HepG2 (cell line): Measurements from ENCODE around the gene SUSD6. TPM values are rescaled to one million over a fixed set of nuclear protein-coding genes. Genes with fewer than 3 reads are reported as not detected.
A peak's percentile ranks its signal among the peaks of the same experiment; 100 is the strongest.

Source experiments
- EP300 ChIP-seq, 3 experiments: sonication (generic) in 1 of 3; formaldehyde crosslinking in 1 of 3; IDR thresholded peaks; 2 replicates each; pipeline versions ENCODE4 v1.5.1 to v1.6.1; 2011 to 2020; ENCODE audit warnings: low read depth in 2 of 3, low read length in 2 of 3, borderline replicate concordance in 1 of 3, improper control_type of control experiment in 1 of 3, mild to moderate bottlenecking in 1 of 3, missing genetic modification reagents in 1 of 3, moderate library complexity in 1 of 3
- FOXP1 ChIP-seq, 2 experiments: fragments of 450-650 bp in 1 of 2; IDR thresholded peaks; 2 replicates each; pipeline ENCODE4 v1.6.1; 2017 to 2018; ENCODE audit warnings: antibody characterized with exemption in 1 of 2
- HNF1B ChIP-seq: sonication (generic); formaldehyde crosslinking; IDR thresholded peaks from 2 replicates; pipeline ENCODE4 v1.5.1; 2020; ENCODE audit warnings: mild to moderate bottlenecking, moderate library complexity, missing genetic modification reagents
- HNF4A ChIP-seq: sonication (generic); formaldehyde crosslinking; IDR thresholded peaks from 2 replicates; pipeline ENCODE4 v1.4.0; 2020; ENCODE audit warnings: missing genetic modification reagents
- HOMEZ ChIP-seq: IDR thresholded peaks from 2 replicates; pipeline ENCODE4 v1.6.1; 2016; ENCODE audit warnings: low read depth
- KLF12 ChIP-seq: sonication (generic); formaldehyde crosslinking; IDR thresholded peaks from 2 replicates; pipeline ENCODE4 v1.4.0; 2020; ENCODE audit warnings: missing genetic modification reagents, borderline replicate concordance
- NR2F1 ChIP-seq, 2 experiments: fragments of 450-650 bp in 1 of 2; formaldehyde crosslinking in 1 of 2; IDR thresholded peaks; 2 replicates each; pipeline versions ENCODE4 v1.5.0 to v1.6.1; 2016 to 2020; ENCODE audit warnings: mild to moderate bottlenecking in 1 of 2, missing compliant biosample characterization in 1 of 2, missing genetic modification reagents in 1 of 2, moderate library complexity in 1 of 2
- RBM22 ChIP-seq: fragments of 200-400 bp; formaldehyde crosslinking; optimal IDR thresholded peaks from 2 replicates; pipeline ENCODE3; 2017; ENCODE audit warnings: mild to moderate bottlenecking, low read length, moderate library complexity
- RXRB ChIP-seq: IDR thresholded peaks from 2 replicates; pipeline ENCODE4 v1.6.1; 2016; ENCODE audit warnings: borderline replicate concordance, missing genetic modification reagents, missing compliant biosample characterization
- SOX6 ChIP-seq, 2 experiments: fragments of 450-650 bp in 1 of 2; sonication (generic) in 1 of 2; formaldehyde crosslinking in 1 of 2; IDR thresholded peaks; 2 replicates each; pipeline versions ENCODE4 v1.4.0 to v1.6.1; 2017 to 2020; ENCODE audit warnings: antibody characterized with exemption in 1 of 2, mild to moderate bottlenecking in 1 of 2, missing genetic modification reagents in 1 of 2
- ZBTB38 ChIP-seq: sonication (generic); formaldehyde crosslinking; IDR thresholded peaks from 2 replicates; pipeline ENCODE4 v1.5.1; 2020; ENCODE audit warnings: mild to moderate bottlenecking, missing genetic modification reagents
- ZMYM3 ChIP-seq: sonication (generic); formaldehyde crosslinking; IDR thresholded peaks from 2 replicates; pipeline ENCODE4 v1.5.1; 2020; ENCODE audit warnings: mild to moderate bottlenecking, missing genetic modification reagents
- ZNF274 ChIP-seq: sonication (generic); formaldehyde crosslinking; IDR thresholded peaks from 2 replicates; pipeline ENCODE4 v1.5.1; 2020; ENCODE audit warnings: mild to moderate bottlenecking, missing genetic modification reagents
- ZNF382 ChIP-seq: sonication (generic); formaldehyde crosslinking; IDR thresholded peaks from 2 replicates; pipeline ENCODE4 v1.5.0; 2020; ENCODE audit warnings: missing genetic modification reagents, mild to moderate bottlenecking, borderline replicate concordance
- ZNF512 ChIP-seq: sonication (generic); formaldehyde crosslinking; IDR thresholded peaks from 2 replicates; pipeline ENCODE4 v1.4.0; 2020; ENCODE audit warnings: mild to moderate bottlenecking, missing genetic modification reagents
- ZNF546 ChIP-seq: sonication (generic); formaldehyde crosslinking; conservative IDR thresholded peaks from 2 replicates; pipeline ENCODE4 v1.8.1; 2023; ENCODE audit warnings: mild to moderate bottlenecking, missing genetic modification reagents
- ZNF646 ChIP-seq: sonication (generic); formaldehyde crosslinking; IDR thresholded peaks from 2 replicates; pipeline ENCODE4 v1.9.0; 2021; ENCODE audit warnings: mild to moderate bottlenecking, missing genetic modification reagents
- polyA plus RNA-seq, 8 experiments: library from polyadenylated mRNA; depleted of rRNA in 3 of 8; stranded (reverse) in 7 of 8; unstranded in 1 of 8; fragments of >200 nt; fragmentation: Illumina TruSeq in 4 of 8; extraction: Trizol in 4 of 8; gene quantifications; 2 replicates each; pipeline versions ENCODE4 v1.2.1 to v1.2.3, GENCODE V29; 2011 to 2016; ENCODE audit warnings: low read depth in 4 of 8, missing spikeins in 1 of 8, mixed read lengths in 1 of 8; ENCODE audit not compliant: insufficient read depth in 1 of 8
- total RNA-seq, 5 experiments: library from RNA; depleted of rRNA; stranded (reverse); fragments of >200 nt; fragmentation: Illumina TruSeq; extraction: Trizol; gene quantifications; 2 replicates each; pipeline ENCODE4 v1.2.3, GENCODE V29; 2016; ENCODE audit warnings: low read depth in 1 of 5

The SUSD6 gene
- total and polyA plus RNA-seq, 2 of the 13 experiments (the other 11 are each of a cell fraction or from before 2014, with no cell fraction given) = 7.2 to 7.4 TPM

GRCh38 chr14:69688299-69688649 lies 76.9 kb downstream of the SUSD6 start (continued):
- TF ChIP-seq RXRB (CRISPR knock-in tag) = 0 out of 2 replicates have a peak, but pooled peaks have one; percentile 14
- TF ChIP-seq RBM22 = no peak
- TF ChIP-seq HNF4A = peak; percentile 56
- 0 out of 4 replicates have a peak, but pooled peaks of 1 of the 2 experiments have one; percentile 17 for TF ChIP-seq NR2F1 (CRISPR knock-in tag; IDR thresholded peaks at IDR 0.05)
- peak; percentile 37; the same call in 1 of the 2 replicates for TF ChIP-seq ZBTB38
- no peak for TF ChIP-seq KLF12 (CRISPR knock-in tag)
- TF ChIP-seq HNF1B (CRISPR knock-in tag) = no peak
- no peak for TF ChIP-seq ZNF646 (CRISPR knock-in tag)
- no peak for TF ChIP-seq ZNF546 (CRISPR knock-in tag)
- TF ChIP-seq FOXP1 (IDR thresholded peaks at IDR 0.05) = no peak
- no peak for TF ChIP-seq FOXP1 (CRISPR knock-in tag; IDR thresholded peaks at IDR 0.05)
- no peak for TF ChIP-seq SOX6 (IDR thresholded peaks at IDR 0.05)
- peak; percentile 41 for TF ChIP-seq SOX6 (CRISPR knock-in tag; IDR thresholded peaks at IDR 0.05)
- TF ChIP-seq ZNF512 (CRISPR knock-in tag) = no peak
- TF ChIP-seq HOMEZ (CRISPR knock-in tag) = 0 out of 2 replicates have a peak, but pooled peaks have one; percentile 35
- no peak for TF ChIP-seq ZNF274 (CRISPR knock-in tag)
- no peak for TF ChIP-seq ZNF382 (CRISPR knock-in tag)
- TF ChIP-seq ZMYM3 (CRISPR knock-in tag) = peak; percentile 34; the same call in 1 of the 2 replicates
- peak in 1 of 2 experiments; percentile 78; a peak in 1 of 4 replicates for TF ChIP-seq EP300 (IDR thresholded peaks at IDR 0.05; ENCODE audit: low read depth in 2 of 2, low read length in 2 of 2)
- TF ChIP-seq EP300 (CRISPR knock-in tag; IDR thresholded peaks at IDR 0.05; ENCODE audit: borderline replicate concordance) = no peak
